ENCODE data around the gene MRM3.
"Not testable (repeated sequence)": the region's sequence is repeated elsewhere in the genome, so short reads cannot be mapped to it uniquely, and the experiment has no call there.

Gene MRM3

GRCh38 chr17:781805-782731 lies at the start of gene MRM3, which contains the start of gene GLOD4:
TSS of gene MRM3 (plus strand) at chr17:782353. CDS start at chr17:782379, 26 bp downstream.
TSS of gene GLOD4 (minus strand) at chr17:782280. CDS start at chr17:782255, 25 bp downstream.
- DNase-seq: peak; percentile 98

- peak; percentile 71 for DNase-seq
These were observed 49.0 kb upstream of the MRM3 start for GRCh38 chr17:732902-733720.

- no peak for DNase-seq
These were observed 48.4 kb upstream of the MRM3 start for GRCh38 chr17:733743-734142.

GRCh38 chr17:737561-738113 lies 44.5 kb upstream of the MRM3 start:
- DNase-seq: no peak

- DNase-seq: peak; percentile 65
These were observed 41.7 kb upstream of the MRM3 start for GRCh38 chr17:740240-741017.

GRCh38 chr17:742147-742793 lies 39.9 kb upstream of the MRM3 start:
- no peak for DNase-seq

GRCh38 chr17:743139-743538 lies 39.0 kb upstream of the MRM3 start:
- no peak for DNase-seq

- DNase-seq: no peak
These were observed 37.2 kb upstream of the MRM3 start for GRCh38 chr17:744937-745336.

GRCh38 chr17:745406-745805 lies 36.7 kb upstream of the MRM3 start:
- DNase-seq: no peak

- DNase-seq: no peak
These were observed 36.0 kb upstream of the MRM3 start for GRCh38 chr17:746181-746580.

GRCh38 chr17:746783-747629 lies 35.1 kb upstream of the MRM3 start:
- DNase-seq: no peak

GRCh38 chr17:748604-749003 lies 33.5 kb upstream of the MRM3 start:
- DNase-seq: not testable (repeated sequence)

GRCh38 chr17:749359-749758 lies 32.8 kb upstream of the MRM3 start:
- not testable (repeated sequence) for DNase-seq

- no peak for DNase-seq
These were observed 31.6 kb upstream of the MRM3 start for GRCh38 chr17:750431-751037.

- DNase-seq: peak; percentile 83
These were observed 30.7 kb upstream of the MRM3 start for GRCh38 chr17:751269-752001.

GRCh38 chr17:752002-752619 lies 30.0 kb upstream of the MRM3 start, which contains the start of gene GEMIN4:
TSS of gene GEMIN4 (minus strand) at chr17:752264. CDS start at chr17:752142, 122 bp downstream.
- DNase-seq: peak; percentile 99

- DNase-seq: no peak
These were observed 29.4 kb upstream of the MRM3 start for GRCh38 chr17:752620-753219.

- no peak for DNase-seq
These were observed 28.7 kb upstream of the MRM3 start for GRCh38 chr17:753418-753817.
